Embryonic facial prominence (tissue), 1 donor: ENCODE data around the gene ANK2.
"Not testable (repeated sequence)": the region's sequence is repeated elsewhere in the genome, so short reads cannot be mapped to it uniquely, and the experiment has no call there.

ENCODE experiments used
- DNase-seq: peaks from one replicate; pipeline ENCODE4 v3.0.0-alpha.2; 2016; ENCODE audit errors: extremely low spot score

The ANK2 gene

DNA sequence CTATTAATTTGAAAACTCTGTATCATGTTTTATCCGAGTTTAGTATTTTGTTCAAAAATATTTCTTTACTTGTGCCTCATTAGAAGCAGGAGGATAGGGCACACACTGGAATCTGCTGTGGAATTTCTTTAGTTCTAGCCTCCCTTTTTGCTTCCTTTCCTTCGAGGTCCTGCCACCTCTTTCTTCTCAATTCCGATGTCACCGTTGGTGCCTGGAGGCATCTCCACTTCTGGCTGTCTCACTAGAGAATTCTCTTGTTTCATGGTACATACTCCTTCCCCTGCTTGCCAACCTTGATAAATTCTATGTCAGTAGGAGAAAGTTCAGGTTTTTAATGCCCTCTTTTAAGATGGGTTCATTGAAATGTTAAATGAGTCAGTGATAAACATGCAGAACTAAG is 140.1 kb downstream of the ANK2 start:
- no peak for DNase-seq

DNA sequence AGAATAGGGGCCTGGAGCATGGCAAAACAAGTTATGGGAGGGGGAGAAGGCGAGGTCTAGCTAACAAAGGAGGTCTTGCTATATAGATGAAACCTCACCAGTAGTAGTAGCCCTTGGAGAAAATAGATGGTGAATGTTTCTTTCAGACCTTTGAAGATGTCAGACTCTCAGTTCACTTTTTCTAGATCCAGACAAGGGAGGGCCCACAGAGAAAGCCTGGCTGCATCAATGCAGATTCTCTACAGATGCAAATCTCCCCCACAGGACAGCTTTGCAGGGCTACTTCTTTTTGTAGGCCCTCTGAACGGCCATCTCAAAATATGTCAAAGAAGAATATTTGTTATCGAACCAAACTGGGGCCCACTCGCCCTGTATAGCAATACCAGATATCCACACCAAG is 159.7 kb downstream of the ANK2 start:
- no peak for DNase-seq

DNA sequence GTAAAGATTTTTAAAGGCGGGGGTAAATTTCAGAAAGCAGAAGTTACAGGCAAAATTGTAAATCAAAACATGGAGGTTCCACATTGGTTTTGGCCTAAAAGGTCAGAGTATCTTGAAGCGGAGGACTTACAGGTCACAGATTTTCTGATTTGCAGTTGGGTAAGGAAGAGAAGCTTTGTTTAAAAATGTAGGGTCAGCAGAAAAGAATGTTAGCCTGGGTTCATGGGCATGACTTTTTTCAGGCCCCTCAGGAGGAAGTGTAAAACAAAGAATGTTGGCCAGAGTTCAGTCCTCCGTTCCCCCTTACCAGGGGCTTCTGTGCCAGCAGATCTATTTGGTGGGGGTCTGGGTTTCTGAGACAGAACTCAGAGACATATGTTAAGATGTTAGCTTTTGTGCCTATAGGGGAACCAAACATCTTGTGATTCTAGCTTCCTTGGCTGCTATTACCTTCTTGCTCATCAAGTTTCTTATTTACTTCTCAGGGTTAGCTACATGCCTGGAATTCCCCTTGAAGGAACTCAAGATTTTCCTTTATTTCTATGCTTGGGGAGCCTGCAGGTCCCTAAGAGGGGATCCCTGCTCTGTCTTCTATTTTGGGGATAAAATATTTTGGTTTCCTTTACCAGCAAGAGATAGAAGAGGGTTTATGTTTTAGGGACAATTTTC is 160.3 kb downstream of the ANK2 start:
- no peak for DNase-seq

DNA sequence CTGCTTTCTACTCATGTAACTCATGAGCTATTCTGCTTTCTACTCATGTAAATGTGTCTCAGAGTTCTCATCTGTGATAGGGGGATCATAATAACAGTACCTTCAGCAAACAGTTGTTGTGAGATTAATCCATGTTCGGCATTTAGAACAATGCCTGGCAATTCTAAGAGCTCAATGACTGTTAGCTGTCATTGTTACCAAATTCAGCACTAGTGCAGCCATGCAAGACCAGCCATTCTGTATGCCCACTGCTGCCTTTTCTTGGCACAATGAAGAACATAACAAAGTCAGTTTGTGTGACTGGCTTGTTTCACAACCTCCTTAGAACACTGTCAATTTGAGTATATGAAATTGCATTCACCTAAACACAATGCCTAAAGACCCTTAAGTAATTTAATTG is 163.2 kb downstream of the ANK2 start:
- no peak for DNase-seq

DNA sequence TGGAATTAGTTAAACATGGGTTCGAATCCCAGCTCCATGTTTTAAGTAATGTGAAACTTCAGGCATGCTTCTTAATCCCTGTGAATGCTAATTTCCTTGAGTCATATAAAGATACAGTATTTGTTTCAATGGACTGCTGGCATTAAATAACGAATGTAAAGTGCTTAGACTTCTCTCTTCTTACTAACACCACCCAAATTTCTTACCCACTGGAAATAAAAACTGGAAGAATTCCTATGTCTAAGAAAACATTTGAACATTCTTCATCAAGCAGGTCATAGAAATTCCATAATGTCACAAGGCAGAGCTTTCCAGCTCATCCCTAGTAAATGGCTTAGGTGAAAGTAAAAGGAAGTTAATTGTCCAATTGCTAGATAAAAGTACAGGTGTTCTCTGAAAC is 172.5 kb downstream of the ANK2 start:
- DNase-seq: no peak

DNA sequence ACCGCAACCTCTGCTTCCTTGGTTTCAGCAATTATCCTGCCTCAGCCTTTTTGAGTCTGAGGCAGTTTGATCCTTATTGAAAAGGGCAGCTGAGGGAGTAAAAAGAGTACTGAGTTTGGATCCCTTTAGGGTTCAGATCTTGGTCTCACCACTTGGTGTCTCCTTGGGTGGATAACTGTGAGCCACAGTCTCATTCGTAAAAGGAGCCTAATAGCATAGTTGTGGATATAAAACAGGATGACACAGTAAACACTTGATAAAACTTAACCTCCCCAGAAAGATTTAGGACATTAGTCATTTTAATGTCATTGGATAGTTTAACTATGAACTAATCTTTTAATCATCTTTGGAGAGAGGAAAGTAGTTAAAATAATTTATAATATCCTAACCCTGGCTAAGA is 173.0 kb downstream of the ANK2 start:
- no peak for DNase-seq

DNA sequence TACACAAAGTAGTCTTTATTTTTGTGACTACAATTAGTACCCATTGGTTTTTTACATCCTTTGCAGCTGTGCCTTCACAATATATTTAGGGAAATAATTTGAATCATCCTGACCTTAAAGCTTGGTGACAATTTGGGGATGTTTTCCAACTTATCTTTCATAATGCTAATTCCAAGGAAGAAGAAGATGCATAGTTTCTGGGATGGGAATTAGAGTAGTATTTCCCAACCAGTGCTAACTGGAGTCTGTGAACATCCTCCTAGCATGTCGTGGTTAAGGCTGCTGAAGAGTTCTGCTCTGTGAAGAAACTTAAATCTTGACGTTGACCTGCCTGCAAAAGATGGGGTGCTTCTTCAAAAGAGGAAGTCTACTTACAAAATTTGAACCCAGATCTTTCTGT is 173.5 kb downstream of the ANK2 start:
- no peak for DNase-seq

DNA sequence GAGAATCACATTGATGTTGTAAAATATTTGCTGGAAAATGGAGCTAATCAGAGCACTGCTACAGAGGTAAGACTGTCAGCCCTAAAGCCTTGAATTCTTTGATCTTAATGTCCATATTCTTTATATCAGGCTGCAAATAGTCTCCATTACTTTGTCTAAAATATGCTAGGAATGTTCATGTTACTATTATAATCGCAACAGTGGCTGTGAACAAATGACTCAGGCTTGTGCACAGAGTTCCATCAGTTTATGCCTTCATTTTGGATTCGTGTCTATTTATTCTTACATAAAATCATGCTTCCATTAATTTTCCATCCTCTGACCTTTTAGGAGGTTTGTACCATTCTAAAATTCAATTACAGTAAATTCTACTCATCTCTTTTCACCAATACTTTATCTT is 182.7 kb downstream of the ANK2 start:
- no peak for DNase-seq

DNA sequence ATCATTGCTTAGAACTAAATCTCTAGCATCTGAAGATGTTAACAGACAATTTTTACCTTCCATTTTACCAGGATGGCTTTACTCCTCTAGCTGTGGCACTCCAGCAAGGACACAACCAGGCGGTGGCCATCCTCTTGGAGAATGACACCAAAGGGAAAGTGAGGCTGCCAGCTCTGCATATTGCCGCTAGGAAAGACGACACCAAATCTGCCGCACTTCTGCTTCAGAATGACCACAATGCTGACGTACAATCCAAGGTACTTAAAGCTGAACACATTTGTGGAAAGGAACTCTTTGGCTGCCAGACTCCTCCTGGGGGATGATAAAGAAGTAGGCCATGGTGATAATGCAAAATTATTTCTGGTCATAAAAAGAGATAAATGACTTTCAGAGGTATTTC is 187.5 kb downstream of the ANK2 start:
- DNase-seq: no peak

DNA sequence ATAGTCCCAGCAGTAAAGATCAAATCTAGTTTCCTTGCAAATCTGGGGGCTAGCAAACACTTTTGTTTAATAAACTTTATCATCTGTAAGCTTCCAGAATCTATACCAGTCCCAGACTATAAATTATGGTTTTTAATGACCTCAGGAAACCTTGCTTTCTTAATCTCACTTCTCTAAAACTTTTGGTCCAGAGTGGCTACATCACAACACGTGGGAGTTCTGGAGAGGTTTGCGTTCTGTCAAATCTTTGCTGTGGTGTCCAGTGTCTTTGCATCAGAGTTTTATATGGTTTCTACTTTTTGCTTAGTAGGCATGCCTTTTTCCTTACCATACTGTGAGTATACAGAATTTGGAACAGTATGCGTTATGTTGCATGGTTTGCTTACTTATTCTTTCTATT is 193.9 kb downstream of the ANK2 start:
- no peak for DNase-seq

DNA sequence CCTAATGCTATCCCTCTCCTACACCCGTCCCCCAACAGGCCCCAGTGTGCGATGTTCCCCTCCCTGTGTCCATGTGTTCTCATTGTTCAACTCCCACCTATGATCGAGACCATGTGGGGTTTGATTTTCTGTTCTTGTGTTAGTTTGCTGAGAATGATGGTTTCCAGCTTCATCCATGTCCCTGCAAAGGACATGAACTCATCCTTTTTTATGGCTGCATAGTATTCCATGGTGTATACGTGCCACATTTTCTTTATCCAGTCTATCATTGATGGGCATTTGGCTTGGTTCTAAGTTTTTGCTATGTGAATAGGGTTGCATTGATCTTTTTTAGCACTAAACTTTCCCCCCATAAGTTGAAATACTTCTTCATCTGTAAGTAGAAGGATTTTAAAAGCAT is 195.3 kb downstream of the ANK2 start:
- not testable (repeated sequence) for DNase-seq

DNA sequence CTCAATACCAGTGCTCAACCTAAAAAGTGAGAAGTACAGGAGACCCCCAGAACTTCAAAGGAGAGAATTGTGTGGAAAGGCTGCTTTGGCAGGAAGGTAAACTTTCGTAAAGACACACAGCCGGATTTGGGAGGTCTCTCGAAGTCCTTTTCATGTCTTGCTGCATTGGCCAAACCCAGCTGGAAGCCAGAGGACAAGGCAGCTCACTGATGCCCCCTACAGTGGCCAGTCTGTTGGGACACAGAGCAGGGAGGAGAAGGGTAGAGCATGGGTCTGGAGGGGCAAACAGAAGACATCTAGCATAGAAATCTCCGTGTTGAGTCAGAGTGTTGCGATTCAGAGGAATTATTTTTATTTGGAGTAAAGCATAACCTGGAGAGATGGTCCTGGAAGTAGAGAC is 198.9 kb downstream of the ANK2 start:
- DNase-seq: no peak

DNA sequence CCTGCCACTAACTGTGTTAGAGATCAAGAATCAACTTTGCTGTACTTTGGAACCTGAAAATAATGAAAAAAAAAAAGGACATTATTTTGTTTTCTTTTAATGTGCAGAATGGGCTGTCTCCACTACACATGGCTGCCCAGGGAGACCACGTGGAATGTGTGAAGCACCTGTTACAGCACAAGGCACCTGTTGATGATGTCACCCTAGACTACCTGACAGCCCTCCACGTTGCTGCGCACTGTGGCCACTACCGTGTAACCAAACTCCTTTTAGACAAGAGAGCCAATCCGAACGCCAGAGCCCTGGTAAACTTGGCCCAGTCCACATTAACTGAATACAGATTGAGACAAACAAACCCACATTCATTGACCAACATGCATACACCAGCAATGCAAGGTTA is 206.2 kb downstream of the ANK2 start:
- DNase-seq: no peak

DNA sequence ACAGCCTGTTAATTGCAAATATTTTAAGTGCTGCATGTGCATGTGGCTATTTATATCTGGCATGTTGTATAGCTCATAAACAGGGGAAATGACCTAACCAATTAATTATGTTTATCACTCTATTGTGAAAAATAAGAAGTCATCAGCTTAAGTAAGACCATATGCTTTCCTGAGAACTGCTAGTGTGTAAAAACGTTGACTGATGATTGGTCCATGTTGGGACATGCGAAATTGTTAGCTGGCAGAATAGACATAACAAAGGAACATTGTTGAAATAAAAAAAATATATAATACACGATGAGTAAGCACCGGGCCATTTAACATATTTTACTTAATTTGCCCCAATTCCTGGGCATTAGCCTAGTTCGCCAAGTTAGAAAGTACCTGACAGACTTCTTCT is 207.5 kb downstream of the ANK2 start:
- no peak for DNase-seq

DNA sequence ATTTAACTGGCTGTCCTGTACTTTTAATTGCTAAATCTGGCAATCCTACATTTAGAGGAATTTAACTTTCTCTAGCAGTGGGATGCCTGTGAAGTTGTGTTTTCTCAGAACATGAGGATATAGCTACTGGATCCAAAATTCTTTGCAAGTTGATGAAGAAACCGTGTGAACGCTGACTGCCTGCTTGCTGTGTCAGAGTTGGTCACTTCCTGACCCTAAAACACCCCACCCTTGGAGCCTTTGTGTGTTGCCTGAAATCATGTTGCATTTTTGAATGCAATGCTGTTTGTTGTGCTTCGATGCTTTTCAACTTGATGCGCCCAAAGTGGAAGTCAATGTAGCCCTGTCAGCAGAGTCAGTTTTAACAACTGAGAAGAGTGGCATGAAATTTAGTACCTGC is 211.2 kb downstream of the ANK2 start:
- DNase-seq: no peak

DNA sequence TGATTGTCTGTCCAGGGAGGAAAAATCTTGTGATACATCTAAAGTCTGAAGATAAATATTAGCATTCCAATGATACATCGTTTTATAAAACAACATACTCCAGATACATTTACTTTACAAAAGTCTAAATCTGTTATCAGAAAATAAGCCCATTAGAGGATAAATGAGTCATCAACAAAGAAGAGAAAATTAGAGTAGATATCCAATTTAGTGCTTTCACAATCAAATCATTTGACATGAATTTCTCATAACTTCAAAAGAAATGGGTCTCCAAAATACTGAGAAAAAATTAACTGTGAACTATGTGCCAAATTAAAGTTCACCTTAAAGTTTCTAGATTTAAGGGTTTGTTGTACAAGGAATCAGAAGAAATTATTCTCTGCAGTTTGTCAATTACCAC is 213.8 kb downstream of the ANK2 start:
- DNase-seq: no peak

DNA sequence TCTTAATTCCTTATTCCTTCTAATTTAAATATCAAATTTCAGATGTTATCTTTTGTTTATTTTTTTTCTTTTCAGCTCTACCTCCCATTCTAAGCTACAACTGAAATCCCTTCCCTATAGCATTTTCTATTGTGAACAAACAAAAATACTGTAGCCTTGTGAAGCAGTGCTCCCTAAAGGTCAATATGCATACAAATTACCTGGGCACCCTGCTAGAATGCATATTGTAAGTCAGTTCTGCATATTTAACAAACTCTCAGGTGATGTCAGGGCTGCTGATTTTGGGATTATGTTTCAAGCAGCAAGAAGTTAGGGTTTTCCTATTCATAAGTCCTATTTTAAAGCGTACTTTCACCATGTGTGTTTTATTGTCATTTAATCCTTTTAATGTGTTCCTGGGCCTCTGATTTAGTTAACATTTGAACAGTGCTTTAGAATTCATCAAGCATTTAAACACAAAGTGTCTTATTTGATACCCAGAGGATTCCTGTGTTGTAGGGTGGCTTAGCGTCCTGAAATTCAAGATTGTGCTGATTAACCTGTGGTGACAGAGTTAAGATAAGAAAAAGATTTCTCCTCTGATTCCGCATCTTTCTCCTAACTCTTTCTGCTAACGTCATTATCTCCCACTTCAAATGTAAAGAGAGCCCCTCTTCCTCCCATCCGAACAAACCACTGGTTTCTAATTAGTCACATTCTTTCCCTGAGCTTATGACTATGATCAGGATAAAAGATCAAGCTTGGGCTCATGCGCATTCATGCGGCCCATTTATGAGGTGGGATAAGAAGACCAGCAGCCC is 221.3 kb downstream of the ANK2 start:
- no peak for DNase-seq

DNA sequence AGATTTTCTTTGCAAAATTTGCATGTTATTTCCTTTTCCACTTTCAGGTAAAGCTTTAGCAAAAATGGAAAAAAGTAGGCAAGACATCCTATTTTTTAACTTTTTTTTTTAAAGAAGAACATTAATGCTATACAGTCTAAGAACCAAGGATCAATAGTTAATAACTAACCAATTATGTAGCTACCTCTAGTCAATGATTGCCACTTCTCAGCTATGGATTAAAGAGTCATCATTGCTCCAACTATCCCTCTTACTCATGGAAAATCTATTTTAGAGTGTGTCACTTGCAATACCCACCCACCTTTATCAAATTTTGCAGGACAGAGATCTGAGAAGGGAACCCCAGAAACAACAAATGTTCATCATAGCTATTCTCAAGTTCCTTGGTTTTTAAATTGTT is 223.1 kb downstream of the ANK2 start:
- no peak for DNase-seq

DNA sequence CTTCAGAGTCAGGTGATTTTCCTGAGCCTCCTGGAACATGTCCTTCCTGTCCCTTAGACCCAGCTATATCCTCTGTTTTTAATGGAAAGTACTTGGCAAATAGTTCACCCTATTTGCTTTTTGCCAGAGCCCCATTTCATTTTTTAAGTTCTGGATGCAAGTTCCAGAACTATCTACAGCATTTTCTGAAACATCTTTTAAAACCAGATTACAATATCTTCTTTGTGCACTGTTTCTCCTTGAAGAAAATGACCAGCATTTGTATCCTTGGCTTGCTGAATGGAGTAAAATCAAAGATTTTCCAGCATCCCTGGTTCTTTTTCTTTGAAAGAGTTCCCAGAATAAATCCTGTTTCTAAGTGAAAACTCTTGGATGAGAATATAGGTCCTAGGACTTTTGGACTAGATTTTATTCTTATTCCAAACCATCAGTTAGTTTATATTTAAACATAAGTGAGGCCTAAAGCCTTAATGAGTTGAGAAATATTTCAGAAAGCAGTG is 224.3 kb downstream of the ANK2 start:
- no peak for DNase-seq

DNA sequence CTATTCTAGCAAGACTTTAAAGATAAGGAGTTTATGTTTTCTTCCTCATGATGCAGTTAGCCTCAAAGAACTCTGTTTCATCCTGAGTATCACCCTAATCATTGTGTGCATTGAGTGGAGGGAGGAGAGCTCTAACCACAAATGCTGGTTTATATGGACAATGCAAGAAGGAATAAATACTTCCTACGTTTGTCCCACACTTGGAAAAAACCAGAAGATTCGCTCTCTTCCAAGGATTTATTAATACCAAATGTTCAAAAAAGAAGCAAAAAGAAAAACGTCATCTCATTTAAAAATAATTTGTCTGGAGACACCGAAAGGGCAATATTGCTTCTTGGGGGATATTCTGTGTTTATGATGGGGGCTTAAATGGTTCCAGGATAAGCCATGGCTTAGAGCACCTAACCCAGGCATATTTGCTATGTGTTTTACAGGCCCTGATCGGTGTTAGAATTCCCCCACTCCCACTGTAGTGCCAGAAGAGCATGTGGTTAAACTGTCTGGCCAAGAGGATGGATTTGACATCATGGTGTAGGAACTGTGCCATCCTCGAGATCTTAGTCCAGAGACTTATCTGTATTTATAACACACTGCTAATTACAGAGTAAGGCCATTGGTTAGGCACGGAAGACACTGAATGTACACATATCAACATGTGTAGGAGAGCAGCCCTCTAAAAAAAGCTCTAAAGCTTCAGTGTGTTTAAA is 227.2 kb downstream of the ANK2 start:
- no peak for DNase-seq

DNA sequence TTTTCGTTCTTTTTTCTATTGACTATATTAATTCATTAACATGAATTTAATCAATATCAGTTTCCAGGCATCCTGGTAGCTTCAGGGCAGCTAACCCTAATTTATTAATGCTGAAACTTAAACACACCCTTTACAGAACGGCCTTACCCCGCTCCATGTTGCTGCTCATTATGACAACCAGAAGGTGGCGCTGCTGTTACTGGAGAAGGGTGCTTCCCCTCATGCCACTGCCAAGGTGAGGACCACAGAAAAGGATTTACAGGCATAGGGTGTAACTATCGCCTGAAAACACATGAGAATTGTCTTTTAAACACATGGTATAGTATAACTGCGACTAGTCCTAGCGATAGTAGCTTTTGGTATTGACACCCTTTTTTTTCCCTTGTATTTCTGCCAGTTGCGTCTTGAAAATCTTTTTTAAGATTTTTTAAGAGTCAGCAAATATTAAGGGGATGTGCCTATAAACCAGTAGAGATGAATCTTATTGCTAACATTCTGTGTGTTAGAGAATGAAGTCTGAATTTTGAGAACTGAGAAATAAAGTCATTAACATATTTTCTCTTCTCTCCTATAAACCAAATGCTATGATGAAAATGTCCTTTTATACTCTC is 229.0 kb downstream of the ANK2 start:
- no peak for DNase-seq

DNA sequence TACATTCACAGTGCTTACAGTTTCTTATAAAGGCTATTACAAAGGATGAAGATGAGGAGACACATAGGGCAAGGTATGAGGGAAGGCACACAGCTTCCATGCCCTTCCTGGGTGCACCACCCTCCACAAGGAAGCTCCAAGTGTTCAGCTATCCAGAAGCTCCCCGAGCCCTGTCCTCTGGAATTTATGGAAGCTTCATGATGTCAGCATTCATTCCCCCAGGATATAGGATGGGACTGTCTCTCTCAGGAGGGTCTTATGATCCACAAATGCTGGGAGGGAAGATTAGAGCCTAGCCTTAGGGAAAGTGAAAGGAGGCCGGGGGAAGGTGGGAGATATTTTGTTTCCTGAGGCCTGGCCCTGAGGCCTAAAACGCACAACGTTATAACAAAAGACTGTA is 236.0 kb downstream of the ANK2 start:
- DNase-seq: no peak
